Measurements from ENCODE around the gene NBDY.
"Not testable (repeated sequence)": the region's sequence is repeated elsewhere in the genome, so short reads cannot be mapped to it uniquely, and the experiment has no call there.

Gene NBDY

DNA sequence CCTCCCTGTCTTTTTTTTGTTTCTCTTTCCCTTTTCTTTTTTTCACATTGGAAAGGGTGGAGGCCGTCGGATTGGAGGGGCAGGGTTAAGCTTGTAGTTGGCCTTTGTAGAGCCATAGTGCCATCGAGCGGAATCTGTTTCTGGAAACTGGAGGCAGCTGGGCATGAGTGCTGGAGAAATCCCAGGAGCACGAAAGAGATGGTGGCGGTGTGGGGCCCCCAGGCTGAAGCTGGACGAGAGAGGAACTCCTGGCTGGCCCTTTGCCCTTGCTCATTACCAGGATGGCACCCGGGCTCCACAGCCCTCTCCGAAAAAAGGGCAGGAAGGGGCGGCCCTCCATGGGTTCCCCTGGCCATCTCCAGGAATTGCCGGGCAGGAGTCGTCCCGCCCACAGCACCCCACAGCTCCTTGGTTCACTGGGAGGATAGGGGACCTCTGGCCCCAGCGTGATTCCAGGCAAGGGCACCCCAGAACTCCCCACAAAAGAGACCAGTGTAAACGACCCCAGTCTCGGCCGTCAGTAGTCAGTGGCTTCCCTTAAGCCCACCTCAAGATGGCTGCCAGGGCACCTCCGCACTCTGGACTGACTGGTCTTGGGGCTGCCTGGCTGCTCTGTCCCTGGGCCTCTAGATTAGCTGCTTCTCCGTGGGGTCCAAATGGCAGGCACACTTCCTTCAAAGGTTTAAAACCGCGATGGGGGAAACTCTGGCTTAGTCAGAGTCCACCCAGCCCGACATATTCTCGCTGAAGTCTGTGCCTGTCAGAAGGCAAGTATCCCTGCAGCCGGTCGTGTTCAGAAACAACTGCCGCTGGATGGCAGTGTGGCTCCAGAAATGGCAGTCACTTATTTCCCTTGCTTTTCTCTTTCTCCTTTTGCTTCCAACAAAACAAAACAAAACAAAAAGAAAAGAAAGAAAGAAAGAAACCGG lies 74.1 kb downstream of the NBDY start:
- DNase-seq: peak; percentile 52

DNA sequence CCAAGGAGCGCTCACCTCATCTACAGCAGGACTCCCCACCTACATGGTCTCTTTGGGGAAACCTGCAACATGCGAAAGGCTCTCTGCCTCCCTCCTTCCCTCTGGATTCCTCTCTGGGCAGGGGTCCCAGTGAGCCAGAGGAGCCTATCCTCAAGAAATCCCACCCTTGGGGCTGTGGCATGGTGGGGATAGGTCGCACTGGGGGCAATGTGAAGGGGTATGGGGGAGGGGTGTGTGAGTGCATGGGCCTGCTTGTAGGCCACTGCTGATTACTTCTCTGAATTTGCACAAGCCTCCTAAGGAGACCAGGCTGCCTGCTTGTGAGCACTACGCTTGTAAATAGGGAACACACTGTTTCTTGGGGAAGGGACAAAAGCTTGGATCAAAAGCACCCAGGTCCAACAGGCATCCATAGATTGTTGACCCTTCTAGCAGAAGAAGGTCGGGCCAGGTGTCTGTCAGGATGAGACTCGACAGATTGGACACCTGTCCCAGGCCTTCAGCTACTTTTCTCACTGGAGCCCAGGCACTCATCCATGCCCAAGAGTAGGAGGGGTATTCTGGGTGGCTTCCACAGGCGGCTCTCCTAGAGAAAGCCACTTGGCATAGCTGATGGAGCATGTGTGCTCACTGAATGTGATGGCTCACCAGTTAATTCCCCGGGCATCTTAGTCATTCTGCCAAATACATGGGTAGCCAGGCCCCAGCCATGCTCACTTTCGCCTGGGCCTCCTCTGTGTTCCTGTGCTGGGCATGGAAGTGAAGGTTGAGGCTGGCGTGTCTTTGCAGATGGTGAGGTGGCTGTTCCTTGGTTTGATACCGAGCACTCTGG lies 75.0 kb downstream of the NBDY start:
- no peak for DNase-seq

- no peak for DNase-seq
Measured at GRCh38 chrX:56804867-56805266, 75.8 kb downstream of the NBDY start.

DNA sequence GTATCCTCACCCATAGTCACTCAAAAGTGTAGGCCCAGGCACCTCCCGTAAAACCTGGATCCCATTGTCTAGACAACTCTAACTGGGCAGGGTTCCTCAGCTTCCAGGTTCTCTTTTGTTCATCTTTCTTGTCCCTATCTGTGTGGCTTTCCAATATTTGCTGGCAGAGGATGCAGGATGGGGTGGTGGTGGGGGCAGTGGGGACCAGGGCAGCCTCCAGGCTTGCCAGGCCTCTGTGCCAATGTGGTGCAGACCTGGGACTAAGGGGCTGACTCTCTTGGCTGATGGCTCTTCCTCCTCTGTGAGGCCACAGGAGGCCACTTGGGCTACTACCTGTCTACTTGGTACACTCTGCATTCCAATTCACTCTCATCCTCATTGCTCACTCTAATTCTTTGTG lies 76.4 kb downstream of the NBDY start:
- no peak for DNase-seq

DNA sequence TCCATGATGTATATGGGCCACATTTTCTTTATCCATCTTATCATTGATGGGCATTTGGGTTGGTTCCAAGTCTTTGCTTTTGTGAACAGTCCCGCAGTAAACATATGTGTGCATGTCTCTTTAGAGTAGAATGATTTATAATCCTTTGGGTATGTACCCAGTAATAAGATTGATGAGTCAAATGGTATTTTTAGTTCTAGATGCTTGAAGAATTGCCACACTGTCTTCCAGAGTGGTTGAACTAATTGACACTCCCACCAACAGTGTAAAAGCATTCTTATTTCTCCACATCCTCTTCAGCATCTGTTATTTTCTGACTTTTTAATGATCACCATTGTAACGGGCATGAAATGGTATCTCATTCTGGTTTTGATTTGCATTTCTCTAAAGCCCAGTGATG lies 77.1 kb downstream of the NBDY start:
- not testable (repeated sequence) for DNase-seq

- no peak for DNase-seq
Measured at GRCh38 chrX:56811599-56811998, 82.6 kb downstream of the NBDY start.

GRCh38 chrX:56812515-56813105 lies 83.6 kb downstream of the NBDY start:
- DNase-seq: no peak

- no peak for DNase-seq
Measured at GRCh38 chrX:56813318-56813837, 84.3 kb downstream of the NBDY start.

DNA sequence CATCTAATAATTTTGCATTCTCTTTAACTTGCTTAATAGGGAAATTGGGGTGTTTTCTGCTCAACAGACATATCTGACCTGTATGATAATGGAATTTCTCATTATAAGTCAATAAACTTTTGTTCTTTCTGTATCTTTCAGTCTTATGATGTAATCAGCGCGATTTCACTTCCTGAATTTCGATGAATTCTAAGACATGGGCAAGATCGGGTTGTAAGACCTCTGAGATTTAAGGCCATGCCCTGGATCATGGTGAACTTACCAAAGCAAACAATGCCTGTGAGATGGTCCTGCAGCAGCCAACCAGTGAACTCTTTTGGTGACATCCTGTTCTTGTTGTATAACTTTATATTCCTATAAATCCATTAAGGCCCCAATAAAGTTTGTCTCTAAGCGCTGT lies 88.1 kb downstream of the NBDY start:
- DNase-seq: no peak

GRCh38 chrX:56826020-56826419 lies 97.0 kb downstream of the NBDY start:
- DNase-seq: no peak

- no peak for DNase-seq
Measured at GRCh38 chrX:56833626-56834025, 104.6 kb downstream of the NBDY start.

DNA sequence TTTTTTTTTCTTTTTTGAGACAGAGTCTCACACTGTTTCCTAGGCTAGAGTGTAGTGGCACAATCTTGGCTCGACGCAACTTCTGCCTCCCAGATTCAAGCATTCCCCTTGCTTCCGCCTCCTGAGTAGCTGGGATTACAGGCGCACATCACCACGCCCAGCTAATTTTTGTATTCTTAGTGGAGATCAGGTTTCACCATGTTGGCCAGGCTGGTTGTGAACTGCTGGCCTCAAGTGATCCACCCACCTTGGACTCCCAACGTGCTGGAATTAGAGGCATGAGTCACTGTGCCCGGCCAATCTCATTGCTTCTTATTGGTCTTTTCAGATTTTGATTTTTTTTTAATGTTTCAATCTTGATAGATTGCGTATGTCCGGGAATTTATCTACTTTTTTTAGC lies 124.4 kb downstream of the NBDY start:
- DNase-seq: no peak

GRCh38 chrX:56857042-56857441 lies 128.0 kb downstream of the NBDY start:
- no peak for DNase-seq

DNA sequence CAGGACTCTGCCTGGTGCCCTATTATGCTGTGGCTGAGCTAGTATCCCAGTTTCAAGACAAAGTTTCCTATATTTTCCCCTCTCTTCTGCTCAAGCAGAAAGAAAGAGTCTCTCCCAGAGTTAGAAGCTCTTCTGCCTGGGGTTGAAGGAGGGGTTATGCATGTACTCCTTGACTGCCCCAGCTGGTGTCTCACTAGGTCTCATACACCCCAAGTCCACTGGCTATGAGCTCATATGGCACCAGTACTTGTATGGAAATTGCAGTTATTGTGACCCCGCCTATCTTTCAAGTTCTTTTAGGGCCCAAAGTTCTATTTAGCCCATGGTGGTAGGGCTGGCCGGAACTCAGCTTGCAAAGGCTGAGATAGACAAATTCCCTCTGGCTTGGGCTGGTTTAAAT lies 131.8 kb downstream of the NBDY start:
- DNase-seq: no peak
